C4-2B (cell line): ENCODE data around the gene C18orf63.

Experiments used
- H3K27ac ChIP-seq: fragments of 450-650 bp; 2 replicates; pipeline ENCODE4 v1.5.1; 2017
- ZFX ChIP-seq: fragments of 450-650 bp; IDR thresholded peaks from 2 replicates; pipeline ENCODE4 v1.6.1; 2017
- TF ChIP-seq, protein P1 (sequence below): fragments of 450-650 bp; conservative IDR thresholded peaks from 2 replicates; pipeline ENCODE4 v1.5.1; 2017; ENCODE audit warnings: mild to moderate bottlenecking

C18orf63 gene

GRCh38 chr18:74392323-74392722 is 76.7 kb downstream of the C18orf63 start:
- H3K27ac ChIP-seq = no peak overlapping the region
- TF ChIP-seq, protein P1, sequence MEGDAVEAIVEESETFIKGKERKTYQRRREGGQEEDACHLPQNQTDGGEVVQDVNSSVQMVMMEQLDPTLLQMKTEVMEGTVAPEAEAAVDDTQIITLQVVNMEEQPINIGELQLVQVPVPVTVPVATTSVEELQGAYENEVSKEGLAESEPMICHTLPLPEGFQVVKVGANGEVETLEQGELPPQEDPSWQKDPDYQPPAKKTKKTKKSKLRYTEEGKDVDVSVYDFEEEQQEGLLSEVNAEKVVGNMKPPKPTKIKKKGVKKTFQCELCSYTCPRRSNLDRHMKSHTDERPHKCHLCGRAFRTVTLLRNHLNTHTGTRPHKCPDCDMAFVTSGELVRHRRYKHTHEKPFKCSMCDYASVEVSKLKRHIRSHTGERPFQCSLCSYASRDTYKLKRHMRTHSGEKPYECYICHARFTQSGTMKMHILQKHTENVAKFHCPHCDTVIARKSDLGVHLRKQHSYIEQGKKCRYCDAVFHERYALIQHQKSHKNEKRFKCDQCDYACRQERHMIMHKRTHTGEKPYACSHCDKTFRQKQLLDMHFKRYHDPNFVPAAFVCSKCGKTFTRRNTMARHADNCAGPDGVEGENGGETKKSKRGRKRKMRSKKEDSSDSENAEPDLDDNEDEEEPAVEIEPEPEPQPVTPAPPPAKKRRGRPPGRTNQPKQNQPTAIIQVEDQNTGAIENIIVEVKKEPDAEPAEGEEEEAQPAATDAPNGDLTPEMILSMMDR = no peak
- TF ChIP-seq ZFX = no peak

DNA sequence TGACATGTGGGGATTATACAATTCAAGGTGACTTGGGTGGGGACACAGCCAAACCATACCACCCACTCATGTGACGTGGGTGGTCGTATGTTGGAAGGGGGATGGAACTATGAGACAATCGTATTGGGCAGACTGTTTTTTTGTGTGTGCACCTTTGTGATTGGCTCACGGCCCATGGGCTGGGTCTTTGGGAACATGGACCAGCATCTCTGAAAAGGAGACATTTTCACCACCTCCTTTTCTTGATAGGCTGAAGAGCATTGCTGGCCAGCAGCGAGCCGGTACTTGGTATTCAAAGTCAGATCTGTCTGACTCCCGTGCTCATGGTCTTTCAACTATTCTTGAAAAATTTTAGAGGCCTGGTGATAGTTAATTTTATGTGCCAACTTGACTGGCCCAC is 79.4 kb downstream of the C18orf63 start:
- no peak overlapping the region for H3K27ac ChIP-seq
- TF ChIP-seq, protein P1 = no peak
- TF ChIP-seq ZFX = no peak

GRCh38 chr18:74395648-74396154 is 80.1 kb downstream of the C18orf63 start:
- H3K27ac ChIP-seq = no peak overlapping the region
- TF ChIP-seq, protein P1 = no peak
- TF ChIP-seq ZFX = no peak

DNA sequence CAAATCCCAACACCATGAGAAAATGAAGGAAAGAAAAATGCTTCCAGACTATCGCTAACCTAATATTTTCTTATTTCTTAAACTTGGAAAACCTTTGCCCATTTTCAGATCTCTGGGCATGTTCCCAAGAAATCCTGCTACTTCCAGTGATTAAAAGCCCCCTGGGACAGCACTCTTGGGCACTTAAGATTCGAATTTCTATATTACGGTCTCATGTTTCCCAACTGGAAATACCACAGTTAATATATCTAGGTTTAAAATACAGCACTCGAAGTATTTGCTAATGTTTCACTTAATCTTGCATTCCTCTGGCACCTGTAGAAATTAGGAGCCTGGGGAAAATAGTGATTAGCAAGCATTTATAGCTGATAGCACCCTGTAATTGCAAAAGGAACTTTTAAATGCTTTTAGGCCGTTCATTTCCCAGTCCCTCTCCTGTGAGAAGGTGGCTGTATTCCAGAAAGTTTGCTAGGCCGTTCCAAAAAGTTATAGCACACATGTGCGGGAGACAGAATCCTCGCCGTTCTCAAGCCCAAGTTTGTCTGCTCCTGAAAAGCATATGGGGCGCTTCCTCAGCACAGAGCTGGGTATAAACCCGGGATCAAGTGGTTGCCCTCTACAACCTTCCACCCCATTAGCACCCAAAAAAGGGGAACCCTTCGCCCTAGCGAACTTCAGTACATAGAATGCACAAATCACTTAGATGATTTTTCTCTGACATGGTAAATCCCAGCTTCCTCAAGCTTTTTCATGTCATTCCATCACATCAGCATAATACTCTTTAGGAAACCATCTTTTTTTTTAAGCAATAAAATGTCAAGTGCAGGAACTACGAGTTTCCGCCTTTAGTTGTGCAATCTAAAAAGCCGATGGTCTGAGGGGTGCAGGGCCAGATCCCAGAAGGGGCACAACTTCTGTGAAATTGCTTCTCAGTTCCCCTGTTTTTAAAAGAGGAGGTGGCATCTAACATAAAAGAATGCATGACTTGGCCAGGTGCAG is 80.8 kb downstream of the C18orf63 start:
- TF ChIP-seq ZFX = no peak
- TF ChIP-seq, protein P1 = no peak
- no peak overlapping the region for H3K27ac ChIP-seq

DNA sequence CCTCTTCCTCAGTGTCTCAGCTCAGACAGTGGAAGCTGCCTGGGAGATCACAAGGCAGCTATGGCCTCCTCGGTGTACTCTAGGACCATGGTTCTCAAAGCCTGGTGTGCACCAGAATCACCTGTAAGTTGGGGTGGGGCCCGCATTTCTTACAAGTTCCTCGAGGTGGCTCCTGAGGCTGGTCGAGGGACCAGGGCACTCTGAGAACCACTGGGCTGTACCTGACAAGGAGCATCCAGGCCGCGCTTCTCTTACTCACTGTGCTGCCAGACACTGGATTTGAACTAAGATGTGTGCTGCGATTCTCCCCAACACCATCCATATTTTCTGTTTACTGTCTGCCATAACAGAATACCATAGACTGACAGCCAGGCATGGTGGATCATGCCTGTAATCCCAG is 81.9 kb downstream of the C18orf63 start:
- no peak overlapping the region for H3K27ac ChIP-seq
- TF ChIP-seq, protein P1 = no peak; the same call in 1 of the 2 replicates
- no peak for TF ChIP-seq ZFX

- TF ChIP-seq, protein P1 = no peak
- TF ChIP-seq ZFX = no peak
- H3K27ac ChIP-seq = no peak overlapping the region
These were observed 83.7 kb downstream of the C18orf63 start for GRCh38 chr18:74399091-74399887.
